LNCaP clone FGC (cell line): Measurements from ENCODE around the gene PDE2A.

Experiments
- DNase-seq: peaks from one replicate; pipeline ENCODE4 v3.0.0-alpha.2; 2011; ENCODE audit warnings: low read depth
- H3K4me3 ChIP-seq: 2 replicates; pipeline ENCODE4 v1.5.1; 2011; ENCODE audit warnings: mild to moderate bottlenecking, low read depth, low read length, control low read depth
- TF ChIP-seq, protein P1 (sequence below): IDR thresholded peaks from 2 replicates; pipeline ENCODE4 v1.5.1; 2012; ENCODE audit warnings: mild to moderate bottlenecking; ENCODE audit not compliant: control insufficient read depth, insufficient read depth; ENCODE audit errors: extremely low read depth

Gene PDE2A

DNA sequence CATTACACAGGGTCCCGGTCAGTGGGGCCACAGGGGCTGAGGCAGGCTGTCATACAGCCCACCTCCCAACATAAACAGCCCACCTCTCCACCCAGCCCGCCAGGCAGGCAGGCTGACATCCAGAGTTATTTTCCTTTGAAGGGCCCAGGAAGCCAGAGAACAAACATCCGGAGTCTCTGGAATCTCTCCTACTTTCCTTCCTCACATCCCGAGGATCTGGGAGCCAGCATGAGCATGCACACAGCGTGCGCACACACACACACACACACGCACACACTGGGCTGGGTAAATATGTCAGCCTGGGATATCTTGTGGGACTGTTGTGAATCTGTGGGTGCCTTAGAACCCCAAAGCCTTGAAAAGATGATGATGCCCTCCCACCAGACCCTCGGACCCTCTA is 55.4 kb downstream of the PDE2A start:
- H3K4me3 ChIP-seq = no peak overlapping the region
- TF ChIP-seq, protein P1, sequence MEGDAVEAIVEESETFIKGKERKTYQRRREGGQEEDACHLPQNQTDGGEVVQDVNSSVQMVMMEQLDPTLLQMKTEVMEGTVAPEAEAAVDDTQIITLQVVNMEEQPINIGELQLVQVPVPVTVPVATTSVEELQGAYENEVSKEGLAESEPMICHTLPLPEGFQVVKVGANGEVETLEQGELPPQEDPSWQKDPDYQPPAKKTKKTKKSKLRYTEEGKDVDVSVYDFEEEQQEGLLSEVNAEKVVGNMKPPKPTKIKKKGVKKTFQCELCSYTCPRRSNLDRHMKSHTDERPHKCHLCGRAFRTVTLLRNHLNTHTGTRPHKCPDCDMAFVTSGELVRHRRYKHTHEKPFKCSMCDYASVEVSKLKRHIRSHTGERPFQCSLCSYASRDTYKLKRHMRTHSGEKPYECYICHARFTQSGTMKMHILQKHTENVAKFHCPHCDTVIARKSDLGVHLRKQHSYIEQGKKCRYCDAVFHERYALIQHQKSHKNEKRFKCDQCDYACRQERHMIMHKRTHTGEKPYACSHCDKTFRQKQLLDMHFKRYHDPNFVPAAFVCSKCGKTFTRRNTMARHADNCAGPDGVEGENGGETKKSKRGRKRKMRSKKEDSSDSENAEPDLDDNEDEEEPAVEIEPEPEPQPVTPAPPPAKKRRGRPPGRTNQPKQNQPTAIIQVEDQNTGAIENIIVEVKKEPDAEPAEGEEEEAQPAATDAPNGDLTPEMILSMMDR = no peak
- DNase-seq = no peak

DNA sequence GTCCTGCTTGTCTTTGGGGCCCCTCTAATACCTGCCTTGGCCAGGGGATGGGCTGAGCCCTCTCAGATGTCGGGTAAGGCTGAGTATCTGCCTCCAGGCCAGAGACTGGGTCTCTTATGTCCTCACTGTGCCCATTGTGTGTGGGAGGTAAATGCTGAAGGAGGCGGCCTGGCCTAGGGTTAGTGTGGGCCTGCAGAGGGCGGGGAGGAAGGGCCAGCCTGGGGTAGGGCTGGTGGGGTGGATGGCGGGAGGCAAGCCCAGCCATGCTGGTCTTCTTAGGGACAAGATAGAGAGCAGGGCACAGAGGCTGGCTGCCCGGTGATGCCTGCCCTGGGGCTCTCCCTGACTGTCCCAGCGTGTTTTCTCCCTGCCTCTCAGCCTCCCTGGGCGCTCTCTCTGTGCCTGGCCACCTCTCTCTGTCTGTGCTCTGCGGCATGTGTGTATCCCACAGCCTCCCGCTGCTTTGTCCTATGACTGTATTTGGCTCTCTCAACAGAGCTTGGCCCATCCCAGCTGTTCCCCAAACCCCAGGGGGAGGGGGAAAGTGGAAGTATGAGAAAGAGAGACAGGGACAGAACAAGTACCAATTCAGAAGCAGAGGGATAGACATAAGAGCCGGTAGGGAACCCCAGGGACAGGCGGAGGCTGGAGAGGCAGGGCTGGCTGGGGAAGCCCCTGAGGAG is 57.0 kb downstream of the PDE2A start:
- no peak for DNase-seq
- TF ChIP-seq, protein P1 = no peak

GRCh38 chr11:72616655-72617054 is 57.6 kb downstream of the PDE2A start:
- DNase-seq = no peak
- TF ChIP-seq, protein P1 = no peak
- H3K4me3 ChIP-seq = no peak overlapping the region

More for the DNA sequence above, 57.0 kb downstream of the PDE2A start:
- no peak overlapping the region for H3K4me3 ChIP-seq

DNA sequence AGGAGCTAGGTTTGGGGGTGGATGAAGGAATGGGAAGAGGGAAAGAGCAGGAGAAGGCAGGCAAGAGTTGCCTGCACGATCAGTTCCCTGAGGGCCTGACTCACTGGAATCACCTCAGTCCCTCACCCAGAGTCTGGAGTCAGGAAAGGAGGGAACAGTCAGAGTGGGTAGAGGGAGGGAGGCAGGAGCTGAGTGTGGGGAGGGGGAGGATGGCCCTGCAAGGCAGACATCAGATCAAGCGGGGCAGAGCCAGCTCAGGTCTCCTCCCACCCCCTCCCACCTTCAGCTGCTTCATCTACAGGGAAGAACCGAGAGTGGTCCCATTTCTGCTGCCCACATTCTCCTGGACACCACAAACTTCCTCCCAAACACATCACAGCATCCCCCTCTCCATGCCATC is 58.9 kb downstream of the PDE2A start:
- no peak overlapping the region for H3K4me3 ChIP-seq
- DNase-seq = no peak
- TF ChIP-seq, protein P1 = no peak

- TF ChIP-seq, protein P1 = no peak
- no peak for DNase-seq
- H3K4me3 ChIP-seq = no peak overlapping the region
Measured at GRCh38 chr11:72614381-72614780, 59.8 kb downstream of the PDE2A start.

DNA sequence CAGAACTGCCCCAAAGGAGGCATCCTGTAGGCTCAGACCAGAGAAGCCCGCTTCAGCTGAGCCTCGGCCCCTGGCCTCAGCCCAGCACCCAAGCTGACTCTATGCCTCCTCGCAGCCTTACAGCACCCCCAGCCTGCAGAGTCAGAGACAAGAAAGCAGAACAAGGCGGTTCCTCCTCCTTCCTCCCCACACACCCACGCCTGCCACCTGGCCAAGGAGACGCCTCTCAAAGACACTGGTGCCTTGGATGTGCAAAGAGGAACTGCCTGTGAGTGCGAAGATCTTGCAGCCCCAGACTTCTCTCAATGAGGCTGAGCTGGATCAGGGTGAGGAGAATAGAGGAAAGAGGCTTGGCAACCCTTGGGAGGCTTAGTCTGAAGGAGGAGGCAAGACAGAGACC is 60.2 kb downstream of the PDE2A start:
- DNase-seq = no peak
- TF ChIP-seq, protein P1 = no peak
- H3K4me3 ChIP-seq = no peak overlapping the region

DNA sequence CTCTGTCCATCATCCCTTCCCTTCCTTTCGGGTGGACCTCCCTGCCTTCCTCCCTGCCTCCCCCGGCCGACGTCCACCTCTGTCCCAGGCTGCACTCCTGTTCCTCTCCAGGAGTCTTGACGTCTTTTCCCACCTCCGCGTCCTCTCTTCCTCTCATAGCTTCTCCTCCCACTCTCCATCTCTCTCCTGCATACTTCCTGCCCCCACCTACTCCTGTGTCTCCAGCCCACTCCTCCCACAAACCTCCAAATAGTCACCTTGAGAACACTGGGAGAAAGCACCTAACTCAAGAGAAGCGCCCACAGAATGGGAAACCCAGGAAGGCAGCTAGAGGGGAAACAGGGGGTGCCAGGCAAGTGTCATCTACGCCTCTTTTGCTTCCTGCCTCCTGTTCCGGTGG is 60.8 kb downstream of the PDE2A start:
- TF ChIP-seq, protein P1 = no peak
- H3K4me3 ChIP-seq = no peak overlapping the region
- no peak for DNase-seq
